NCI-H146 (cell line): ENCODE data around the gene GBA2.

ENCODE experiments used
- DNase-seq: peaks from one replicate; lab custom pipeline; 2025; lab: John Stamatoyannopoulos, UW

The GBA2 gene

DNA sequence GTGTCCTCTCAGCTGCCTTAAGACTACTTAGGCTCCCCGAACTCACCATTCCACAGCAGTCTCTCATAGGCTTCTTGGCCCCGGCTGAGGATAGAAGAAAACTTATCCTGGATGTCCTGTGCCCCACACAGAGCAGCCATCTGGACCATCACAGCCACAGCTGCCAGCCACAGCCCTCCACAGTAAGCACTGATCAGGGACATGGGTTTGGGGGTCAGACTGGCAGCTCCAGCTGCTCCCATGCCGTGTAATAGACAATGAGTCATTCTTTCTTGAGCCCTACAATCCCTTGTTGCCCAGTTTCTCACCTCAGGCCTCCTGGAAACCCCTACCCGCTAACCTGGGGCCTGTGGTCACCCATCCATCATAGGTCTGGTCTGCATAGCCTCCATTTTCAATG, 10.8 kb downstream of the GBA2 start:
- DNase-seq = no peak

DNA sequence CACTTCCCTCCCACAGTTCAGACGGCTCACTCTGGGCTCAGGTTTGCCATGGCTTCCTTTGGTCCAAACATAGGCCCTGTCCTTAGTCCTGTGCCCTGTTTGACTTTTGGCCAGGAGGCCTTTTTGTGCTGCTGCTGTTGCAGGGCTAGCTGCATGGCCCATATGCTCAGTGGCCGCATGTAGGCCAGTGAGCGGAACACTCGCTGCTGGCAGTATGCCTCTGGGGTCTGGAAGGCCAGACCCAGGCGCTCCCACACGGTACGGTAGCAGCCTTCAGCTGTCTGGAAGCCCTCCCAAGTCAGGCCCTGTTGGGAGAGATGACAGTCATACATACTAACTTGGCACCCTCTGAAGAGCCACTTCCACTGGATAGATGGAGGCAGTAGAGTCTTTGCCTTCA, 11.9 kb downstream of the GBA2 start:
- no peak for DNase-seq

- peak; percentile 70 for DNase-seq
Measured at GRCh38 chr9:35736201-35736633, 12.8 kb downstream of the GBA2 start.

GRCh38 chr9:35734096-35734495, 14.9 kb downstream of the GBA2 start:
- DNase-seq = no peak

GRCh38 chr9:35732800-35733541, 16.1 kb downstream of the GBA2 start:
- DNase-seq = peak; percentile 62

GRCh38 chr9:35732185-35732799, 16.7 kb downstream of the GBA2 start, which contains the start of the genes CREB3 and TLN1:
Gene CREB3 (plus strand): TSS chr9:35732666. CDS start chr9:35732773, 107 bp downstream.
Gene TLN1 (minus strand): TSS chr9:35732195. CDS start chr9:35725694, 6,501 bp downstream.
- peak; percentile 99 for DNase-seq

DNA sequence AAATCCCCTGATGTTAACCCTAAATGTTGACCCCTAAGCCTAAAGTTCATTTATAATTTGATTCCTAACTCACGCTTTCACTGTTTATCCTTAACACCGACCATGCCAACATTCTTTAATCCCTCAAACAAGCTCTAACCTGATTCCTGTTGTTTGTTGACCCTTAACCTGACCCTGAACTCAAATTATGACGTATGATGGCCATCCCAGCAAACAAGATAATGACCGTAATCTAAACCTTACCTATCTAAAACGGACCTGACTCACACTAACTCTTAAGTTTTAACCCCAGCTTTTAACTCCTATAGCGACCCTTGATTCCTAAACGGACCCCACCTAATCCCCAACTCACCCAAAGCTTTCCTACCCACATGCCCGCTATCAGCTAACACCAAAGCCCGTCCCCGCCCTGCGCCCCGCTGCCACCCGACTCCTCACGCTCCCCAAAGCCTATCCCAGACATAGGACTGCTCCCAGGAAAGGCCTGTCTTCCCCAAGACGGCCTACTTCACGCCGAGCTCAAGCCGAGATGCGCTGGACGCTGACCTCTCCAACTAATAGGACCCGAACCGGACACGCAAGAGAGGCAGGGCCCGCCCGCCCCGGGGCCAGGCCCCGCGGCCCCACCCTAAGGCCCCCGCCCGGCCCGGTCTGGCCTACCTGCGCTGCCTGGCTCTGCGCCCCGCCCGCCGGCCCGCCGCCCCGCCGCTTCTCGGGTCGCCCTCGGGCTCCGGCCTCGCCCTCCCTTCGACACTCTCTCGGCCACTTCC, 17.4 kb downstream of the GBA2 start:
- no peak for DNase-seq

DNA sequence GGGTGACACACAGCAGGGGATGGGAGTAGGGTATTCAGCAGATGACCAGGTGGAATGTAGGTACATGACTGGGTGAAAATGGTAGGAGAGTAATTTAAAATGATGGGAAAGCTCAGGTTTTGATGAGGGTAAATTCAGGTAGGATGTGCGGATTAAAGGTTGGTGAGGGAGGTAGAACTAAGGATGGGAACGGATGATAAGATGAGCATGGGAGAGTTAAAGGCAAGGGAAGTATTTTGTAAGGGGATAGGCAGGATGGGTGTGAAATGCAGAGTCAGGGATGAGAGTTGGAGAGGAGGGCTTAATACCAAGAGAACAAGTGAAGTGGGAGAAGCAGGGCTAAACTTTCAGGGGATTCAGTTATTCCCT, 18.6 kb downstream of the GBA2 start:
- no peak for DNase-seq

- peak; percentile 27 for DNase-seq
Measured at GRCh38 chr9:35729700-35730485, 19.1 kb downstream of the GBA2 start.

- DNase-seq = no peak
Measured at GRCh38 chr9:35729101-35729500, 19.9 kb downstream of the GBA2 start.

GRCh38 chr9:35728041-35728971, 20.7 kb downstream of the GBA2 start:
- no peak for DNase-seq

- no peak for DNase-seq
Measured at GRCh38 chr9:35727676-35728040, 21.4 kb downstream of the GBA2 start.

DNA sequence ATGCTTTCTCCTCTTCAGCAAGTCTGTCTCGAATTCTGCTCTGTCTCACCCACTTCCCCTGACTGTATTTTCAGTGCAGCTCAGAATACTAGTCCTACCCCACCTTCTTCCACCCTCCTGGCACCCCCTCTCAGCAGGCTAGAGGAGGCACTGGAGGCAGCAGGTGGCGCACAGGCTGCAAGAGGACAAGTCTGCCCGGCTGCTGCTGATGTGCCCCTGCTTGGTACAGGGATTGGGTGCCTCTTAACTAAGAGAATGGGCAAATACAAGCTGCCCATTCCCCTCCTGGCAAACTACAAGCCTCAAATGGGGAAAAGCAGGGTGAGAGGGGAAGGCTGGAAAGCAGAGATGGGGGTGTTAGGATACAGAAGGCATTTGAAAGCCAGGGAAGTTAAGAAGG, 22.1 kb downstream of the GBA2 start:
- no peak for DNase-seq

DNA sequence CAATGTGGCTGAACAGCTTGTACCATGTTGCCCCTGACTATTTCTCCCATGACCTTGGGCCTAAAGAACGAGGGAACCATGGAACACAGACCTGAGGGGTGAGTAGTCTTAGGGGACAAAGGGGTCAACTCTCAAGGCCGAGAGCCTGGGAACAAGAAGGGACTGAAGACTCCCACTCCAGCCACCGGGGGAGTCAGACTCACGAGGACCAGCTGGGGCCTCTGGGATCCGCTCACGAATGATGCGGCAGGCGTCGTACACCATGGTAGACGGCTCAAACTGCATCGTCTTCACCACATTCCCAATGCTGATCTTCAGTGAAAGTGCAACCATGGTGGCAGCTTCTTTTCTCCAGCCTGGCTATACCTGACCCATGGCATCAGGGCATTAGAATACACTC, 23.7 kb downstream of the GBA2 start:
- DNase-seq = no peak

- no peak for DNase-seq
Measured at GRCh38 chr9:35723908-35724307, 25.1 kb downstream of the GBA2 start.

DNA sequence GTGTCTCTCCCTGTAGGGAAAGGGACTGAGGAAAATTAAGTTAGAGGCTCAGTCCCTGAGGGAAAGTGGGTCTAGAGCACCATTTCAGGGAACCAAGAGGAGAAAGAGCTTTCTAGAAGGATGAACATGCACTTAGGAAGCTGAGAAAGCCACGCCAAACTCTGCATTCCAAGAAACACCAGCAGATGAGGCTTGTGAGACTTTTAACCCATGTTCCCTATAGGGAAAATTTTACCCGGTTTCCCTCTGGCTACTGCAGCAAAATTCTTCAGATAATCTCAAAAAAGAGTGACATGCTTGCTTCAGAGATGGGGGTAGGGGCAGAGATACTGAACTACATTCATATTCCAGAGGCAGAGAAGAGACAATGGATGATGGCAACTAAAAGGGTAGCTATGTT, 25.6 kb downstream of the GBA2 start:
- no peak for DNase-seq

DNA sequence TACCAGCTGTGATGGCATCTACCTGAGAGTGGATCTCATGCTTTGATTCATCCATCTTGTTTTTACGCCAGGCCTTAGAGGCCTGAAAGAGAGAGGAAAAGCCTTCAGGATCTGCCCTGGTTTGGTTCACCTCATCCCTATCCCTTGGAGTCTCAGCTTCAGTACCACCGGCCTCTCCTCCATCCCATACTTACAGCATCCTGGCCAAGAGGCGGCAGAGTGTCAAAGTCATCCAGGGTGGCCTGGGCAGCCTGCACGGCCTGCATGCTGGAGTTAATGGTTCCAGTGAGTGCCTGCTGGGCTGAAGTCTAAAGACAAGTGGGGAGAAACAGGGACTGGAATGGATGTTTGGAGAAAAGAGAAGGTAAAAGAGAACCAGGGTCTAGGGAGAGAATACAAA, 29.5 kb downstream of the GBA2 start:
- no peak for DNase-seq

DNA sequence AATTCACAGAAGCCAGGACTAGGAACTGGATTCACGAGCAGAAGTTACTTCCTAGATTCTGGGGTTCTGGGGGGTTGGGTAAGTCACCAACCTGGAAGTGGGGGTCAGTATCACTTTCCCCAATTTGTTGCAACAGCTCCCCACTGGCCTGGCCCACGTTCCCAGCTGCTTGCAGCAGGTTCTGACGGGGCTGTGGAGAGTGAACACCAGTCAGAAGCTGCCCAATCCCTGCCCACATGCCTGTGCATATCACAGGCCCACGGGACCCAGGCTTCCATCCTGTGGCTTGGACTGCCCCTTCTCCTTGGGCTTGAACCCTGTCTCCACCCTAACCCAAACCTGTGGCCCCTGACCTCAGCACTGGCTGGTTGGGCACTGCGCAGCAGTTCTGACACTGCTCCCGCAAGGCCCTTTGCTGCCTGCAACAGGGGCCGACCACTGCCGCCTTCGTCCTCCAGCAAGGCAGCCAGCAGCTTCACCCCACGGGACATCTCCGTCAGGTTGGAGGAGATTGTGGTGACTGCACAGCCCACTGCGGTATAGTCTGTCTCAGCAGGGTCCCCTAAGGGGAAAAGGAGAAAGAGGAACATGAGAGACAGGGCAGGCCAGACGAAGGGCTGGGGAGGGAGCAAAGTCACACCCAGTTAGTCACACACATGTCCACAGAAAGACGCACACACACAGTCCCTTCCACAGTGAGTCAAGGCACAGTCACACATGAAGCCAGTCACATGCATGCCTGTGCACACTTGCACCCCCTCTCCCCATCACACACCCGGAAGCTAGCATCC, 30.1 kb downstream of the GBA2 start:
- no peak for DNase-seq

GRCh38 chr9:35717132-35717870, 31.7 kb downstream of the GBA2 start:
- no peak for DNase-seq

- DNase-seq = no peak
Measured at GRCh38 chr9:35716230-35716629, 32.8 kb downstream of the GBA2 start.
